Right lung (tissue), 5 donors: ENCODE data around the gene NXN. TPM values are rescaled to one million over a fixed set of nuclear protein-coding genes. Genes with fewer than 3 reads are reported as not detected.
"Not testable (repeated sequence)": the region's sequence is repeated elsewhere in the genome, so short reads cannot be mapped to it uniquely, and the experiment has no call there.

ENCODE experiments used
- DNase-seq, 2 donors: peaks; one replicate each; pipeline ENCODE4 v3.0.0-alpha.2; 2013
- polyA plus RNA-seq, 5 donors: library from polyadenylated mRNA; unstranded; fragments of 120-200 nt; gene quantifications; one replicate each; pipeline versions ENCODE4 v1.2.1 to v1.2.3, GENCODE V29; 2013; ENCODE audit warnings: inconsistent platforms in 1 of 5, low replicate concordance in 1 of 5; ENCODE audit not compliant: insufficient read length in 5 of 5, insufficient read depth in 1 of 5

The NXN gene
- polyA plus RNA-seq, 5 donors = 42.3 to 63.5 (median 59.9) TPM

GRCh38 chr17:983921-984320 lies 4.3 kb upstream of the NXN start:
- no peak for DNase-seq

GRCh38 chr17:981292-981658 lies 1.7 kb upstream of the NXN start:
- DNase-seq = no peak

GRCh38 chr17:980406-981291 lies 1.1 kb upstream of the NXN start:
- DNase-seq = peak in 1 of 2 donors; percentile 81

GRCh38 chr17:979212-979538 lies 401 bp downstream of the NXN start:
- DNase-seq = no peak

GRCh38 chr17:978103-979093 lies 1.2 kb downstream of the NXN start:
- DNase-seq = no peak

- DNase-seq = no peak
These were observed 2.4 kb downstream of the NXN start for GRCh38 chr17:977166-977565.

GRCh38 chr17:976312-976711 lies 3.3 kb downstream of the NXN start:
- no peak for DNase-seq

GRCh38 chr17:975371-975915 lies 4.1 kb downstream of the NXN start:
- no peak for DNase-seq

GRCh38 chr17:974778-975177 lies 4.8 kb downstream of the NXN start:
- not testable (repeated sequence) for DNase-seq

- no peak for DNase-seq
These were observed 6.5 kb downstream of the NXN start for GRCh38 chr17:973053-973452.

GRCh38 chr17:971861-972260 lies 7.7 kb downstream of the NXN start:
- not testable (repeated sequence) for DNase-seq

GRCh38 chr17:970364-970763 lies 9.2 kb downstream of the NXN start:
- no peak for DNase-seq

- DNase-seq = no peak
These were observed 9.7 kb downstream of the NXN start for GRCh38 chr17:969811-970355.

- DNase-seq = no peak
These were observed 10.5 kb downstream of the NXN start for GRCh38 chr17:968812-969730.

GRCh38 chr17:967122-967521 lies 12.5 kb downstream of the NXN start:
- DNase-seq = no peak

- no peak for DNase-seq
These were observed 14.1 kb downstream of the NXN start for GRCh38 chr17:965311-965989.

GRCh38 chr17:964876-965275 lies 14.7 kb downstream of the NXN start:
- no peak for DNase-seq

GRCh38 chr17:962670-963069 lies 16.9 kb downstream of the NXN start:
- DNase-seq = no peak

- no peak for DNase-seq
These were observed 17.4 kb downstream of the NXN start for GRCh38 chr17:962166-962565.

- DNase-seq = no peak
These were observed 20.7 kb downstream of the NXN start for GRCh38 chr17:958712-959451.
